Measurements from ENCODE around the gene GPR27.

Gene GPR27

DNA sequence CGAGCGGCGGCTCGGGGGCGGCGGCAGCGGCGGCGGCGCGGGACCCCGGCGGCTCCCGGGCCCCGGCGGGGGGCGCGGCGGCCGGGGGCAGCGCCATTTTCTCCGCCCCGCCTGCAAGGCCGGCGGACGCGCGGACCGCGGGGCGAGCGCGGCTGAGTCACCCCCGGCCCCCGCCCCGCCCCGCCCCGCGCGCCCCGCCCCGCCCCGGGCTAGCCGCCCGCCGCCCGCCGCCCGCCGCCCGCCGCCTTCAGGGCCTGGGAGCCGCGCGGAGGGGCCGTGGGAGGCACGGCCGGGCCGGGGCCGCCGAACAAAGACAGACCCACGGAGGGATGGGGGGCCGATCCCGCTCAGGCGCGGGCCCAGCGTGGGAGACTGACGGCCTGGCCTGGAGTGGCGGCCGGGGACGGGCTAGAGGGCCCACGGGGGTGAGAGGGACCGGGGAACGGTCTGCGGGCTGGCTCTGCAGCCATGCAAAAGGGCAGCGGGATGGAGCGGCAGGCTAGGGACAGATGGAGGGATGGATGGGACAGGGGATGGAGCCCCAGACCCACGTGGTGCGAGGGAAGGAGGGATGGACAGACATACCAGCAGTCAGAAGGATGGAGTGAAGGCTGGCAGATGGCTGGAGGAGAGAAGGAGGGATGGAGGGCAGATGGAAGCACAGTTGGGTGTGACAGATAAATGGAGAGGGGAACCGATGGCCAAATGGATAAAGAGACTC is 28.2 kb upstream of the GPR27 start, which contains the start of gene EIF4E3:
EIF4E3 (minus strand) TSS at position 132 of the 721 bp plus-strand sequence; CDS start at position 97, 35 bp downstream.
- TF ChIP-seq CTCF (IDR thresholded peaks at IDR 0.05; ENCODE audit: low read depth, low read length), result no peak
- Histone ChIP-seq H3K9me3 (no peaks in the 10 kb centered on the region), H3K36me3 (no peaks in the 10 kb centered on the region), H3K4me3 (ENCODE audit: low read depth, low read length) (peak within 1 kb of the TSS; percentile 73), H3K4me1 (peaks cover 6% of the 10 kb centered on the region; the same call in 1 of the 2 replicates), H3K27me3 (peaks cover 6% of the 10 kb centered on the region)
- DNase-seq, result peak; percentile 50

GRCh38 chr3:71726146-71726545 is 27.5 kb upstream of the GPR27 start:
- peaks cover 6% of the 10 kb centered on the region; the same call in 1 of the 2 replicates for H3K4me1 ChIP-seq
- no peaks in the 10 kb centered on the region for H3K36me3 ChIP-seq
- TF ChIP-seq CTCF (IDR thresholded peaks at IDR 0.05; ENCODE audit: low read depth, low read length), result no peak
- H3K4me3 ChIP-seq (ENCODE audit: low read depth, low read length), result peak overlapping the region; percentile 59; the same call in 1 of the 2 replicates
- peaks cover 6% of the 10 kb centered on the region for H3K27me3 ChIP-seq
- no peaks in the 10 kb centered on the region for H3K9me3 ChIP-seq
- DNase-seq, result no peak

DNA sequence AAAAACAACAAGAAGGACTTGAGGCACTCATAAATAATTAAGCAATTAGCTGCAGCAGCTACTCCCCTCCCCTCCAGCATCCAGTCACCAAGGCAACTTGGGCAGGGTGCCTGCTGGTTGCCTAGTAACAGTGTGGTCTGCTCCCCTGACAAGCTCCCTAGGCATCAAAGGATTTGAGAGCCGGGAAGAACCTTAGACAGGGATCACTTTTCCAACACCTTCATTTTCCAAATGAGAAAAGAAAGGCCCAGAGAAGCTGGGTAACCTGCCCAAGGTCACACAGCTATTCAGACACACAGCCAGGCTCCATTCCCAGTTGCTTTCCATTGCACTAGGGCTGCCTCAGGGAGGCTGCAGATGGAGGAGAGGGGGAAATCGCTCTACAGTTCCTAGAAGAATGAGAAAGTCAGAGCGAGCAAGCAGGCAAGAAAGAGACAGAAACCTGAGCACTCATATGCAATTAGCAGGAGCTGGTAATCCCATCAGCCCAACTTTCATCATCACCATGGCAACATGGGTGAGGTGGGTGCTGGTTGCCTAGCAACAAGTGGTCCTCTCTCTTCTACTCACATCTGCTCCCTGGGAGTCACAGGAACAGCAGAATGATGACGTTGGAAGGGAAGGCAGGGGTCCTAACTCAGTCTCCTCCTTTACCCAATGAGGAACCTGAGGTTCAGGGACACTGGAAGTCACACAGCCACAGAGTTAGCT is 24.9 kb upstream of the GPR27 start:
- no peak overlapping the region for H3K4me3 ChIP-seq (ENCODE audit: low read depth, low read length)
- no peak for TF ChIP-seq CTCF (IDR thresholded peaks at IDR 0.05; ENCODE audit: low read depth, low read length)
- H3K27me3 ChIP-seq, result peaks cover 6% of the 10 kb centered on the region
- peak; percentile 58 for DNase-seq
- H3K9me3 ChIP-seq, result no peaks in the 10 kb centered on the region
- H3K36me3 ChIP-seq, result no peaks in the 10 kb centered on the region
- peaks cover 6% of the 10 kb centered on the region; the same call in 1 of the 2 replicates for H3K4me1 ChIP-seq

GRCh38 chr3:71732637-71733036 is 21.0 kb upstream of the GPR27 start:
- no peak for DNase-seq
- Histone ChIP-seq H3K9me3 (no peaks in the 10 kb centered on the region), H3K36me3 (no peaks in the 10 kb centered on the region), H3K27me3 (no peaks in the 10 kb centered on the region), H3K4me1 (peaks cover 11% of the 10 kb centered on the region), H3K4me3 (ENCODE audit: low read depth, low read length) (no peak overlapping the region)
- no peak for TF ChIP-seq CTCF (IDR thresholded peaks at IDR 0.05; ENCODE audit: low read depth, low read length)

GRCh38 chr3:71733319-71733718 is 20.3 kb upstream of the GPR27 start:
- H3K9me3 ChIP-seq, result no peaks in the 10 kb centered on the region
- DNase-seq, result no peak
- no peaks in the 10 kb centered on the region for H3K36me3 ChIP-seq
- H3K4me3 ChIP-seq (ENCODE audit: low read depth, low read length), result no peak overlapping the region
- H3K27me3 ChIP-seq, result no peaks in the 10 kb centered on the region
- no peak for TF ChIP-seq CTCF (IDR thresholded peaks at IDR 0.05; ENCODE audit: low read depth, low read length)
- peaks cover 11% of the 10 kb centered on the region for H3K4me1 ChIP-seq

DNA sequence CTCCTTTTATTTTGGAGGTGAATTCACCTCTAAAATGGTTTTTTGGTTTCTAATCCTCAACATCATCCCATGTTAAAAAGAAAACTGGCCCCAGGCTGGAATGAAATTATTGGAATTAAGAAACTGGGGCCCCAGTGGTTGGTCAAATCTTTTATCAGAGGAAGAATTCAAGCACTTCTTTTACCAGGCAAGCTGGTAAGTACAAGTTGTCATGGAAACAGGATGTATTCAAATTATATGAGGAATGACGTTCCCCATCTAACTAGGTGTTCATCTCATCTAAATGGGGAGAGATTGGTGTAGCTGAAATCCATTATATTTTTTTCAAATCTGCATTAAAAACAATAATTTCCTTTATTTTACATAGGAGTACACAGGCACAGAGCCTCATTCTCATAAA is 18.8 kb upstream of the GPR27 start:
- no peaks in the 10 kb centered on the region for H3K9me3 ChIP-seq
- no peak overlapping the region for H3K4me3 ChIP-seq (ENCODE audit: low read depth, low read length)
- no peak for TF ChIP-seq CTCF (IDR thresholded peaks at IDR 0.05; ENCODE audit: low read depth, low read length)
- H3K27me3 ChIP-seq, result no peaks in the 10 kb centered on the region
- H3K36me3 ChIP-seq, result no peaks in the 10 kb centered on the region
- no peak for DNase-seq
- peaks cover 11% of the 10 kb centered on the region for H3K4me1 ChIP-seq

Data from BE2C (cell line).